Liver (tissue), 9 donors: ENCODE results near the gene MYL7. TPM values are rescaled to one million over a fixed set of nuclear protein-coding genes. Genes with fewer than 3 reads are reported as not detected.

Experiments
- DNase-seq: peaks from one replicate; pipeline ENCODE4 v3.0.0-alpha.2; 2017; ENCODE audit warnings: low spot score
- H3K27ac ChIP-seq, 2 donors: one replicate each; pipeline ENCODE4 v1.7.0; 2013; ENCODE audit warnings: inconsistent platforms in 2 of 2, low read length in 2 of 2, control low read depth in 1 of 2, low read depth in 1 of 2, mild to moderate bottlenecking in 1 of 2
- H3K27me3 ChIP-seq, 4 donors: one replicate each; pipeline versions ENCODE4 v1.6.1 to v1.7.0; 2013; ENCODE audit warnings: low read length in 3 of 4, inconsistent platforms in 1 of 4, mild to moderate bottlenecking in 1 of 4, moderate library complexity in 1 of 4; ENCODE audit not compliant: control insufficient read depth in 4 of 4, insufficient read depth in 4 of 4
- H3K36me3 ChIP-seq, 4 donors: one replicate each; pipeline versions ENCODE4 v1.6.1 to v1.7.0; 2013; ENCODE audit warnings: low read length in 3 of 4, mild to moderate bottlenecking in 3 of 4, low read depth in 1 of 4, moderate library complexity in 1 of 4; ENCODE audit not compliant: control insufficient read depth in 4 of 4, insufficient read depth in 3 of 4
- H3K4me1 ChIP-seq, 4 donors: one replicate each; pipeline versions ENCODE4 v1.6.1 to v1.7.0; 2013; ENCODE audit warnings: low read length in 3 of 4, mild to moderate bottlenecking in 3 of 4, moderate library complexity in 1 of 4; ENCODE audit not compliant: control insufficient read depth in 4 of 4, insufficient read depth in 4 of 4
- H3K4me3 ChIP-seq, 3 donors: one replicate each; pipeline versions ENCODE4 v1.6.1 to v1.7.0; 2013; ENCODE audit warnings: low read length in 3 of 3, control low read depth in 1 of 3, low read depth in 1 of 3, mild to moderate bottlenecking in 1 of 3
- H3K9ac ChIP-seq, 2 donors: one replicate each; pipeline ENCODE4 v1.7.0; 2013; ENCODE audit warnings: low read length in 2 of 2, mild to moderate bottlenecking in 2 of 2, moderate library complexity in 2 of 2, control low read depth in 1 of 2, low read depth in 1 of 2
- H3K9me3 ChIP-seq, 4 donors: one replicate each; pipeline versions ENCODE4 v1.6.1 to v1.7.0; 2013; ENCODE audit warnings: low read length in 3 of 4; ENCODE audit not compliant: control insufficient read depth in 4 of 4
- EGR1 ChIP-seq, 2 donors: IDR thresholded peaks; 2 replicates each; pipeline ENCODE4 v1.6.1; 2016 to 2018; ENCODE audit warnings: antibody characterized with exemption in 2 of 2, low read depth in 2 of 2
- FOXA1 ChIP-seq: IDR thresholded peaks from 2 replicates; pipeline ENCODE4 v1.6.1; 2016; ENCODE audit warnings: antibody characterized with exemption
- FOXA2 ChIP-seq: IDR thresholded peaks from 2 replicates; pipeline ENCODE4 v1.6.1; 2016; ENCODE audit warnings: antibody characterized with exemption
- GABPA ChIP-seq, 2 donors: IDR thresholded peaks in 1 of 2; conservative IDR thresholded peaks in 1 of 2; 2 replicates each; pipeline ENCODE4 v1.6.1; 2016; ENCODE audit warnings: antibody characterized with exemption in 2 of 2, mild to moderate bottlenecking in 1 of 2, moderate library complexity in 1 of 2
- HNF4A ChIP-seq, 2 donors: conservative IDR thresholded peaks; 2 replicates each; pipeline ENCODE4 v1.6.1; 2016; ENCODE audit warnings: antibody characterized with exemption in 2 of 2, mild to moderate bottlenecking in 2 of 2
- HNF4G ChIP-seq: IDR thresholded peaks from 2 replicates; pipeline ENCODE4 v1.6.1; 2016; ENCODE audit warnings: antibody characterized with exemption
- JUND ChIP-seq, 2 donors: IDR thresholded peaks; 2 replicates each; pipeline ENCODE4 v1.6.1; 2016; ENCODE audit warnings: antibody characterized with exemption in 2 of 2
- NR2F2 ChIP-seq: IDR thresholded peaks from 2 replicates; pipeline ENCODE4 v1.6.1; 2016; ENCODE audit warnings: antibody characterized with exemption
- RAD21 ChIP-seq, 2 donors: IDR thresholded peaks; 2 replicates each; pipeline ENCODE4 v1.6.1; 2016; ENCODE audit warnings: antibody characterized with exemption in 2 of 2, mild to moderate bottlenecking in 2 of 2
- RXRA ChIP-seq, 2 donors: IDR thresholded peaks; 2 replicates each; pipeline ENCODE4 v1.6.1; 2017 to 2018; ENCODE audit warnings: antibody characterized with exemption in 2 of 2, mild to moderate bottlenecking in 1 of 2
- SP1 ChIP-seq: IDR thresholded peaks from 2 replicates; pipeline ENCODE4 v1.6.1; 2018; ENCODE audit warnings: antibody characterized with exemption, mild to moderate bottlenecking
- TAF1 ChIP-seq: conservative IDR thresholded peaks from 2 replicates; pipeline ENCODE4 v1.6.1; 2016; ENCODE audit warnings: antibody characterized with exemption, mild to moderate bottlenecking
- YY1 ChIP-seq: IDR thresholded peaks from 2 replicates; pipeline ENCODE4 v1.6.1; 2016; ENCODE audit warnings: antibody characterized with exemption, mild to moderate bottlenecking
- WGBS: extraction: QIAGEN DNeasy Blood & Tissue Kit; methylation state at CpG from one replicate; pipeline ENCODE4 v1.1.7; 2013; 5-methylcytosine and 5-hydroxymethylcytosine counted together
- polyA plus RNA-seq, 2 donors: library from polyadenylated mRNA; stranded (reverse) in 1 of 2; unstranded in 1 of 2; fragments of 200-250 nt in 1 of 2; fragments of >200 nt in 1 of 2; fragmentation: Nextera tagmentation in 1 of 2; extraction: Ambion mirVana in 1 of 2; gene quantifications; one replicate each; pipeline versions ENCODE4 v1.2.1 to v1.2.3, GENCODE V29; 2013 to 2015
- total RNA-seq, 2 donors: library from RNA; depleted of rRNA; stranded (reverse); fragments of >200 nt; gene quantifications; one replicate each; pipeline ENCODE4 v1.2.3, GENCODE V29; 2014
- TF ChIP-seq, protein P1 (sequence below): IDR thresholded peaks from 2 replicates; pipeline ENCODE4 v1.6.1; 2016; ENCODE audit warnings: antibody characterized with exemption
- TF ChIP-seq, protein P2 (sequence below): IDR thresholded peaks from 2 replicates; pipeline ENCODE4 v1.6.1; 2016; ENCODE audit warnings: antibody characterized with exemption
- TF ChIP-seq, protein P3 (sequence below): fragments of 150-350 bp; IDR thresholded peaks from 2 replicates; pipeline ENCODE4 v1.5.1; 2017; ENCODE audit warnings: improper control_type of control experiment, low read depth, low read length; ENCODE audit not compliant: missing input control
- TF ChIP-seq, protein P4 (sequence below): IDR thresholded peaks from 2 replicates; pipeline ENCODE4 v1.6.1; 2016; ENCODE audit warnings: antibody characterized with exemption
- TF ChIP-seq, protein P5 (sequence below): IDR thresholded peaks from 2 replicates; pipeline ENCODE4 v1.6.1; 2016; ENCODE audit warnings: antibody characterized with exemption, mild to moderate bottlenecking
- donor health status: healthy.
- donor health status: healthy.
- donor health status: healthy.
- donor health status: healthy.
- donor health status: healthy.

Gene MYL7
- total and polyA plus RNA-seq, 4 donors, result not detected

DNA sequence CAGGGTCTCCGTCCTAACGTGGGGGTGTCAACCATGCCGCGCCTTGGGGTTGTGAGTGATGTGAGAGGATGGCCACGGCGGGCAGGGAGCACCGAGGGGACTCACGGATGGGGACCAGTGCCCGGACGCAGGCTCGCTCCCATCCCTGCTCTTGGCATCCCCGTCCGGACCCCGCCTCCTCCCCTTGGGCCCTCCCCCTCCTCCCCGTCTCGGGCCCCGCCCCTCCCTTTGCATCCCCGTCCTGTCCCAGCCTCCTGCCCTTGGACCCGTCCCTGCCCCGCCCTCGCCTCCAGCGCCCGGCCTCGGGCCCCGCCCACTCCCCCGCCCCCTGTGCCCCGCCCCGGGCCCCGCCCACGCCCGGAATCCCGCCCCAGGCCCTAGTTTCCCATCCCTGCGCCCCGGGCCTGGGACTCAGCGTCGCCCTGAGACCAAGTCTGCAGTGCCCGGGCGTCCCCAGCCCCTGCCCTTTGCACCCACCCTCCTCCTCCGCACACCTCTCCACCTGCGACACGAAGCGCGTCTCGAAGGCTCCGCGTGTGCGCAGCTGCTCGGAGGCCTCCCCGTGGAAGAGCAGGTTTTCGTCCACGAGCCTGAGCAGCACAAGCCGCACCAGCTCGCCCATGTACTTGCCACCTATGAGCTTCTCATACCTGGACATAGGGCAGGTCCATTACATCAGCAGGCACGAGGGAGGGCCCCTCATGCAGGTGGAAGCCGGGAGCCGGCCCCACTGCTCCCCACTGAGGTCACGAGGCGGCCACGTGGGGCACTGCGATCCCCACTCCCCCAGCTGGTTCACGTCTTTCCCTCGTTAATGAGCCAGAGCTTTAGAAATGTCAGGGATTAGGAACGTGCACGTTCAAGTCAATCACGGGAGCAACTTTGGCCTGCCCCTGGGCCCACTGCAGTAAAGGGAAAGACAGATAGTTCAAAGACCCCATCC lies 5.1 kb upstream of the MYL7 start:
- Histone ChIP-seq H3K27me3 (no peaks in the 10 kb centered on the region), H3K4me1 (peaks cover 0 to 3% (median 1%) of the 10 kb centered on the region in 4 donors), H3K36me3 (peaks cover 0 to 22% (median 8%) of the 10 kb centered on the region in 4 donors), H3K9me3 (no peaks in the 10 kb centered on the region), H3K9ac (no peak overlapping the region), H3K4me3 (no peak overlapping the region), H3K27ac (no peak overlapping the region)
- DNase-seq, result peak; percentile 69
- WGBS, result 49% methylated on average over 65 of the region's 65 CpGs
- TF ChIP-seq, protein P1, sequence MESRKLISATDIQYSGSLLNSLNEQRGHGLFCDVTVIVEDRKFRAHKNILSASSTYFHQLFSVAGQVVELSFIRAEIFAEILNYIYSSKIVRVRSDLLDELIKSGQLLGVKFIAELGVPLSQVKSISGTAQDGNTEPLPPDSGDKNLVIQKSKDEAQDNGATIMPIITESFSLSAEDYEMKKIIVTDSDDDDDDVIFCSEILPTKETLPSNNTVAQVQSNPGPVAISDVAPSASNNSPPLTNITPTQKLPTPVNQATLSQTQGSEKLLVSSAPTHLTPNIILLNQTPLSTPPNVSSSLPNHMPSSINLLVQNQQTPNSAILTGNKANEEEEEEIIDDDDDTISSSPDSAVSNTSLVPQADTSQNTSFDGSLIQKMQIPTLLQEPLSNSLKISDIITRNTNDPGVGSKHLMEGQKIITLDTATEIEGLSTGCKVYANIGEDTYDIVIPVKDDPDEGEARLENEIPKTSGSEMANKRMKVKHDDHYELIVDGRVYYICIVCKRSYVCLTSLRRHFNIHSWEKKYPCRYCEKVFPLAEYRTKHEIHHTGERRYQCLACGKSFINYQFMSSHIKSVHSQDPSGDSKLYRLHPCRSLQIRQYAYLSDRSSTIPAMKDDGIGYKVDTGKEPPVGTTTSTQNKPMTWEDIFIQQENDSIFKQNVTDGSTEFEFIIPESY, result no peak
- TF ChIP-seq HNF4A (conservative IDR thresholded peaks at IDR 0.05), result no peak
- no peak for TF ChIP-seq FOXA2
- TF ChIP-seq, protein P2, sequence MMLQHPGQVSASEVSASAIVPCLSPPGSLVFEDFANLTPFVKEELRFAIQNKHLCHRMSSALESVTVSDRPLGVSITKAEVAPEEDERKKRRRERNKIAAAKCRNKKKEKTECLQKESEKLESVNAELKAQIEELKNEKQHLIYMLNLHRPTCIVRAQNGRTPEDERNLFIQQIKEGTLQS, result no peak
- TF ChIP-seq HNF4G, result no peak
- no peak for TF ChIP-seq EGR1 (IDR thresholded peaks at IDR 0.05; ENCODE audit: low read depth in 2 of 2)
- TF ChIP-seq GABPA (IDR thresholded peaks at IDR 0.05 in 1 of 2, conservative IDR thresholded peaks at IDR 0.05 in 1 of 2), result no peak
- no peak for TF ChIP-seq TAF1
- TF ChIP-seq, protein P3, sequence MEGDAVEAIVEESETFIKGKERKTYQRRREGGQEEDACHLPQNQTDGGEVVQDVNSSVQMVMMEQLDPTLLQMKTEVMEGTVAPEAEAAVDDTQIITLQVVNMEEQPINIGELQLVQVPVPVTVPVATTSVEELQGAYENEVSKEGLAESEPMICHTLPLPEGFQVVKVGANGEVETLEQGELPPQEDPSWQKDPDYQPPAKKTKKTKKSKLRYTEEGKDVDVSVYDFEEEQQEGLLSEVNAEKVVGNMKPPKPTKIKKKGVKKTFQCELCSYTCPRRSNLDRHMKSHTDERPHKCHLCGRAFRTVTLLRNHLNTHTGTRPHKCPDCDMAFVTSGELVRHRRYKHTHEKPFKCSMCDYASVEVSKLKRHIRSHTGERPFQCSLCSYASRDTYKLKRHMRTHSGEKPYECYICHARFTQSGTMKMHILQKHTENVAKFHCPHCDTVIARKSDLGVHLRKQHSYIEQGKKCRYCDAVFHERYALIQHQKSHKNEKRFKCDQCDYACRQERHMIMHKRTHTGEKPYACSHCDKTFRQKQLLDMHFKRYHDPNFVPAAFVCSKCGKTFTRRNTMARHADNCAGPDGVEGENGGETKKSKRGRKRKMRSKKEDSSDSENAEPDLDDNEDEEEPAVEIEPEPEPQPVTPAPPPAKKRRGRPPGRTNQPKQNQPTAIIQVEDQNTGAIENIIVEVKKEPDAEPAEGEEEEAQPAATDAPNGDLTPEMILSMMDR, result no peak
- no peak for TF ChIP-seq SP1
- TF ChIP-seq RXRA (IDR thresholded peaks at IDR 0.05), result no peak
- TF ChIP-seq, protein P4, sequence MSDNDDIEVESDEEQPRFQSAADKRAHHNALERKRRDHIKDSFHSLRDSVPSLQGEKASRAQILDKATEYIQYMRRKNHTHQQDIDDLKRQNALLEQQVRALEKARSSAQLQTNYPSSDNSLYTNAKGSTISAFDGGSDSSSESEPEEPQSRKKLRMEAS, result no peak
- no peak for TF ChIP-seq FOXA1
- no peak for TF ChIP-seq RAD21 (IDR thresholded peaks at IDR 0.05)
- TF ChIP-seq, protein P5, sequence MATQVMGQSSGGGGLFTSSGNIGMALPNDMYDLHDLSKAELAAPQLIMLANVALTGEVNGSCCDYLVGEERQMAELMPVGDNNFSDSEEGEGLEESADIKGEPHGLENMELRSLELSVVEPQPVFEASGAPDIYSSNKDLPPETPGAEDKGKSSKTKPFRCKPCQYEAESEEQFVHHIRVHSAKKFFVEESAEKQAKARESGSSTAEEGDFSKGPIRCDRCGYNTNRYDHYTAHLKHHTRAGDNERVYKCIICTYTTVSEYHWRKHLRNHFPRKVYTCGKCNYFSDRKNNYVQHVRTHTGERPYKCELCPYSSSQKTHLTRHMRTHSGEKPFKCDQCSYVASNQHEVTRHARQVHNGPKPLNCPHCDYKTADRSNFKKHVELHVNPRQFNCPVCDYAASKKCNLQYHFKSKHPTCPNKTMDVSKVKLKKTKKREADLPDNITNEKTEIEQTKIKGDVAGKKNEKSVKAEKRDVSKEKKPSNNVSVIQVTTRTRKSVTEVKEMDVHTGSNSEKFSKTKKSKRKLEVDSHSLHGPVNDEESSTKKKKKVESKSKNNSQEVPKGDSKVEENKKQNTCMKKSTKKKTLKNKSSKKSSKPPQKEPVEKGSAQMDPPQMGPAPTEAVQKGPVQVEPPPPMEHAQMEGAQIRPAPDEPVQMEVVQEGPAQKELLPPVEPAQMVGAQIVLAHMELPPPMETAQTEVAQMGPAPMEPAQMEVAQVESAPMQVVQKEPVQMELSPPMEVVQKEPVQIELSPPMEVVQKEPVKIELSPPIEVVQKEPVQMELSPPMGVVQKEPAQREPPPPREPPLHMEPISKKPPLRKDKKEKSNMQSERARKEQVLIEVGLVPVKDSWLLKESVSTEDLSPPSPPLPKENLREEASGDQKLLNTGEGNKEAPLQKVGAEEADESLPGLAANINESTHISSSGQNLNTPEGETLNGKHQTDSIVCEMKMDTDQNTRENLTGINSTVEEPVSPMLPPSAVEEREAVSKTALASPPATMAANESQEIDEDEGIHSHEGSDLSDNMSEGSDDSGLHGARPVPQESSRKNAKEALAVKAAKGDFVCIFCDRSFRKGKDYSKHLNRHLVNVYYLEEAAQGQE, result no peak
- no peak for TF ChIP-seq NR2F2
- no peak for TF ChIP-seq JUND (IDR thresholded peaks at IDR 0.05)
- no peak for TF ChIP-seq YY1
